Central memory CD4-positive, alpha-beta T cell (primary cell): ENCODE measurements around the gene IST1.
"Not testable (repeated sequence)": the region's sequence is repeated elsewhere in the genome, so short reads cannot be mapped to it uniquely, and the experiment has no call there.

Experiments
- DNase-seq: peaks from one replicate; pipeline ENCODE4 v3.0.0; 2022
- total RNA-seq, 3 experiments: gene quantifications; one replicate each; lab custom pipeline; 2026; lab: John Stamatoyannopoulos, UW

Gene IST1
- total RNA-seq = 140 to 227 (median 202) reads per million in 3 experiments

DNA sequence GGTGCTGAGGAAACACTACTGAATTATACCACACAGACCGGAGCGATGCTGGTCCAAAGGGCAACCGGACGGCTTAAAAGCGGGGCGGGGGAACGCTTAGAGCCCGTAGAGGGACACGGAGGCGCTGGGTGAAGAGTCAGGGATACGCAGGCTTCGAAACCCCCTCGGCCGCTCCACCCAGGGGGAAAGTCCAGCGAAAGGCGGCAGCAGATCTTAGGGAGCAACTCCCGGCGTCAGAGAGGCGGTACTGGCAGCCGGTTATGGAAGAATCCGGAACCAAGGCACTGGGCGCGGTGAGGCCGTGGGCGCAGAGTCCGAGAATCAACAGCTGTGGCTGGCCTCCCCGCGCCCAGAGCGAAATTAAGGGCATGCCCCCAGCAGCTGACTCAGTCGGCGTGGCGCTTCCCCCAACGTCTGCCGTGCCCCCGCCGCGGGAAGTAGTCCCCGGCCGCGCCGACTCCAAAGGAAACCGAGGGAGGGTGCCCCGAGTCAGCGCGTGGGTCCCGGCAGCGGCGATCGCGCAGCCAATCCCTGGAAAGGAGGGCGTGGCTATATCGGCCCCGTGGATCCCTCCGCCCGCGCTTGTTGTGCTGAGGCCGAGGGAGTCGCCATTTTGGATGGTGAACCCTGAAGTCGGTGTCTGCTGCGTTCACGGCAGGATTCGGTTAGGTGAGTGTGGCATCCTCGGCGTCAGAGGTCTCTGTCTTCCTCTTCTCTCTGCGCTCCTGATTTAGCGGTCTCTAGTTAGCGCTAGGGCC lies at the start of gene IST1:
TSS of gene IST1 (plus strand) at position 611 of the 758 bp plus-strand sequence. CDS start 20,110 bp downstream, outside the sequence.
- peak; percentile 97 for DNase-seq

- DNase-seq = peak; percentile 93
Observed at GRCh38 chr16:71845639-71846430, 49.5 kb upstream of the IST1 start, which contains the start of gene ATXN1L. Gene ATXN1L (plus strand): TSS chr16:71845976. CDS start chr16:71849741, 3,765 bp downstream.

DNA sequence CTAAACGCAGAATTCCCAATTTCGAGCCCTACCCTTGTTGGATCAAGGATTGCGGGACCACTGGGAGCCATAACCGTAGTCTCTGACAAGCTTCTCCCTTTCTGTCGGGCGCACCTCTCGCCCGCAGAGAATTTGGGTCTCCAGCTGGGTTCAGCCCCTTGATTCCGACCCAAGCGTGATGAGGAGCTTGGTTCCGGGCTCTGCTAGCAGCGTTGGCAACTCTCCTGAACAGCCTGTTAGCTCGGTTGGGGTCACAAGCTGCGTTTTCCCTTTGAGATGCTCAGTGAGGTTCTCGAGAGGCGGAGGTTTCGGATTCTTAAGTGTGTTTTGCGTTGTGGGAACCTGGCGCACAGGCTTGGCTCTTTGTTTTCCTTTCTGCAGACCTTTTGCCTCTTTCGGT lies 48.9 kb upstream of the IST1 start:
- peak; percentile 3 for DNase-seq

DNA sequence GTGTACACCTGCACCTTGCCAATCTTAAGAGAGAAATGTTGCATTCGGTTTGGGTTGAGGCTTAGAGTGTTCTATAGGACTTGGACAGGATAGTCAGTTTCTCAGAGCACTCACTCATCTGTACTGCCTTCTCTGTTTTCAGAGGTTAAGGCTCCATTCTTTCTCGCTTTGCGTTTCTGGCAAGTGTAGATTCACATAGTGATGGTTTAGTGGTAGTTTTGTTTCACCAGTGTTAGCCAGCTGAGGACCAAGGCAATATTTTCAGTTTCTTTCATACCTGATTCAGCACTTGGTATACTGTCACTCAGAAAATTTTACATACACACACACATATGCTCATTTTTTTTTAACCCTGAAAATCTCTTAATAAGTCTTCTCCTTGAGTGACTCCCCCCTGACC lies 48.2 kb upstream of the IST1 start:
- DNase-seq = no peak

DNA sequence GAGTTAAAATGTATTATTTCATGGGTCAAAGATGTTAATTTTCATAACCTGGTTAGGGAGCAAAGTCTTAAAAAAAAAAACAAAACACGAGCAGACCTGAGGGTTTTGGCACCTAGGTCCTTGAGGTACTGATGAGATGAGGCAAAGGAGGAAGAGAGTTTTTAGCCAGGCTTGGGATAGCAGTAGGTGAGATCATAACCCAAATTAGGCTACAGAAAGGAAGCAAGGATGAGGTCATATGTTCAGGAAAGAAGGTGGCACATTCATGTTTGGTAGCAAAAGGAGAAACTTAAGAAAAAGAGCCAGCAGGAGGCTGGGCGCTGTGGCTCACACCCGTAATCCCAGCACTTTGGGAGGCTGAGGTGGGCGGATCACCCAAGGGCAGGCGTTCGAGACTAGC lies 46.7 kb upstream of the IST1 start:
- DNase-seq = no peak

DNA sequence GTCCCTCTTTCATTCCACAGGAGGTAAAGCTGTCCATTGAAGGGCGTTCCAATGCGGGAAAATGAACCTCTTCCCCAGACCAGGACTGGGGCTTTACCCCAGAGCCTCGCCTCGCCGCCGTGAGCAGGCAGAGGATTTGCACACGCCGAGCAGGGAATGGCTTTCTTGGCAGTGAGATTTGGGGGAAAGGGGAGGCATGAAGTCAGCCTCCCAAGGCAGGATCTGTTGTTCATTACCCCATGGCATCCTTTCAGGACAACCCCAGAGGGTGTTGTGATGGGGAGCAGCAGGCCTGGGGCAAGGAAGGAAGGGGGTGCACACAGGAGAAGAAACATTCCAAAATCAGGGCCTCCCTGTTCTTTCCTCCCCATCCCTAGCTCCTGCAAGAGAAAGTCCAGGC lies 43.6 kb upstream of the IST1 start:
- no peak for DNase-seq

DNA sequence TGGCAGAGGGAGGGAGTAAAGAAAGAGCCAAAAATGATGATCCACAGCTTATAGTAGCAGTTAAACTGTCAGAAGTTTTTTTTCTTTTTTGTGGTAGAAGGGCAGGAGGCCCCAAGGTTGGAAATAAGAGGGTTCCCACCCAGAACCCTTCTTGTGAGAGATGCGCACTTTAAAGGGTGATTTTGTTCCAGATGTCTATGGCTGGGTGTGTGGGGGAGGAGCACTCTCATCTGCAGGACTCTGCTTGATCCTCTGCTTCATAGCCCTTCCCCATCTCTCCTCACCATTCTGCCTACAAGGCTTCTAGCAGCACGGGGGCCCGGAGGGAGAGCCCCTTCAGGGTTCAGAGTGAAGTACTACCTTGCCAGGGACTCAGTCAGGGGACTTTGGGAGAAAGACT lies 43.2 kb upstream of the IST1 start:
- no peak for DNase-seq

- DNase-seq = no peak
Observed at GRCh38 chr16:71852561-71852960, 42.8 kb upstream of the IST1 start.

DNA sequence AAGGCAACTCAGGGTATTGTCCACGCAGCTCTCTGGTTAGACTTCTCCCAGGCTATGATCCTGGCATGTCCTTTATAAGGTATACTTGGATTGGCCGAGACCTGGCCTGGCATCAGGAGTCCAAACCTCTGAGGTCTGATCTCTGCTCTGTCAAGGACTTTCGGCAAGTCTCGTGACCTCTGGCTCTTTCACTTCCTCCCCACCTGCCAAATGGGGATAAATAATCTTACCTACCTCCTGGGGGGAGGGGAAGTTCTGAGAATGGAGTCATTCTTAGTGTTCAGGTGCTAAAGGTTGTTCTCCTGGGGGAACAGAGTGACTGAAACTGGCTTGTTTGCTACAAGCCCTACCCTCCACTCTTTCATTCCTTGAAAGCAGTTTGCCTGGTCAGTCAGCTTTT lies 41.9 kb upstream of the IST1 start:
- DNase-seq = no peak

DNA sequence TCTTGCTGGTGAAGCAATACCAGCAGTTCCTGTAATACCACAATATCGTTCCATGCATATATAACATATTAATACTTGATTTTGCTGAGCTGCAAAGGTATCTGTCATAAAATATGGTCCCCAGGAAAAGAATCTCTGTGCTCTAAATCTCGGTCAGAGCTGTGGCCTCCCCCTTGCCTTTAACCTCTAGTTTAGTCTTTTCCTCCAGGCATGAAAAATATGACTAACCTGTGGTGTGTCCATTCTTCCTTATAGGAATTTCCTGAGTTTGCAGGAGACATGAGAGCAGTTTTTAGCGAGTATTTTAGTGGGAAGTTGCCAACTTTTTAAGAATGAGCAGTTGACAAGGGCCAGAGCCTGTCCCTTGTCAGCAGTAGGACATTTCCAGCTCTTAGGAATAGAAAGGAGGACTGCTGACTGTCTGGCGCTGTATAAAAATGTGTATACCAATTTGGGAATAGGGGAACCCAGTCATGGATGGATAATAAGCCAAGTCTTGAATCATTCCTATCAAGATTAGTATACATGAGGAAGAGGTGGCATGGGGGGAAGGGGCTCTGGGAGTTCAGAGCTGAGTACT lies 40.9 kb upstream of the IST1 start:
- DNase-seq = no peak

DNA sequence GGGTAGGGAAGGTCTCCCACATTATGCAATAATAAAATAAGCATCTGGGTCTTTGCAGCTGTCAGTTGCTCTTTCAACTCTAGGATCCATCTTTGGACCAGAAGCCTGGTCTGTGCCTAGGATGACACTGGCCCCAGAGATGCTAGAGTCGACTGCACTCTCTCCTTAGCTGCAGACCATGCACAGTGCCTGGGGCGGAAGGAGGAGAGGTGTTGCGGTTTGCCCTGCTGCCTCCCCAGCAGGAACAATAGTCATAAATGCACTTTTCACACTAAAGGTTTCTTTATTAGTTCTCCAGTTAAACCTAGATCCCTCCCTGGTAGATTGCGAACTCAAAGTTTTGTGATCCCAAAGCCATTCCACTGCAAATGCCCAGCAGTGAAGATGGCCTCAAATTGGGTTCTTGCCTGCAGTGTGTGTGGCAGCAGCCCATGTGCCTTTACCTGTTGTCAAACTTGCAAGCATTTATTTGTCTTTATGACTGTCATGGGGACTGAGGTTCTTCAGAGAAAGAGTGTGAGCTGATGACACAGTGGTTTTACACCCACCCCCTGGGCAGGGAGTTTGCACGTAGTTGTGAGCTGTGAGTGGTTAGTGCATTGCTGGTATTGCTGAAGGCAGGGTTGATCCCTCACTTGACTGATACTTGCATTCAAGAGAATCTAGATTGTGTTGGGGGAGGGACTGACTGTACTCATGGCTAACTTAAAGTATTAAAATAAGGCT lies 39.2 kb upstream of the IST1 start:
- peak; percentile 7 for DNase-seq

GRCh38 chr16:71859762-71860521 lies 35.4 kb upstream of the IST1 start:
- DNase-seq = no peak

DNA sequence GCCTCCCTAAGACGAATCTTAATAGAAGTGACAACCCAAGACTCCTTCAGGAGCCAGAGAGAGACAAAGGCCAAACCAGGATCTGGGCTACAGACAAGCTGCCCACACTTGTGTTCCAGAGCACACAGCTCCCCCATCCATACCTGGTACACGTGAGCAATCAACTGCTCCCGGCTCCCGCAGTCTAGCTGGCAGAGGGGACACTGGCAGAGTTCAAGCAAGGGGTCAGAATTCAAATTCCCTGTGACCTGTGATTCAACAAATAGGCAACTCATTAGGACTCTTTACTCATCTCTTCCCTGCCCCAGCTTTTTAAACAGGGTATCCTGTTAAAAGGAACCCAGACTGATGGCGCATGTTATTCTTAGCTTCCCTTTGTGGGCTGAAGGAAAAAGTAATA lies 31.3 kb upstream of the IST1 start:
- DNase-seq = no peak

- DNase-seq = no peak
Observed at GRCh38 chr16:71865173-71865863, 30.0 kb upstream of the IST1 start.

DNA sequence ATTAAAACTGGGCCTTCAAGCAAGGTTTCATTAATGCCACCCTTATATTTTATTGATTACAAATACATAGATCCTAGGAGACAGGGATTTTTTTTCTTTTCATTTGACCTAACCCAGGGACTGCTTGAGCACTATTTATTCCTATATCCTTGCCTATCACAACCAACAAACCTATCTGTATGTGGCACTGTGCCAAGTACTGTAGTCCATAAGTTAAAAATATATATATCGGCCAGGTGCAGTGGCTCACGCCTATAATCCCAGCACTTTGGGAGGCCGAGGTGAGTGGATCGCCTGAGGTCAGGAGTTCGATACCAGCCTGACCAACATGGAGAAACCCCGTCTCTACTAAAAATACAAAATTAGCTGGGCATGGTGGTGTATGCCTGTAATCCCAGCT lies 28.2 kb upstream of the IST1 start:
- not testable (repeated sequence) for DNase-seq

DNA sequence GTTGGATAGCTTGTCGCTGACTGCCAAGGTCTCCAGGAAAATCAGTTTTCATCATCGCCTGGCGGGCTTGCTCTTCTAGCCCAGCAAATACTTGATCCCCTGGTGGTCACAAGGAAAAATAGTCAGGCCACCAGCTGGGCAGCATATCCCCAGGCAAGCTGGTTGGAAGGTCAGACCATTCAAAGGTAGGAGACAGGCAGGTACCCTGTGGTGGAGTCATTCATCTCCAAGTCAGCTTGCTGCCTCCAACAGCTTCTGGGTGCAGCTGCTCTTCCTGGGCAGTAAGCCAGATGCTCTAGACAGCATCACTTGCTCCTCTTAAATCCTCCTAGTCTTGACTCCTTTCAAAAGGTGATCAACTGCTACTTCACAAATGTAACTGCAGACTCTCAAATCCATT lies 27.4 kb upstream of the IST1 start:
- no peak for DNase-seq

DNA sequence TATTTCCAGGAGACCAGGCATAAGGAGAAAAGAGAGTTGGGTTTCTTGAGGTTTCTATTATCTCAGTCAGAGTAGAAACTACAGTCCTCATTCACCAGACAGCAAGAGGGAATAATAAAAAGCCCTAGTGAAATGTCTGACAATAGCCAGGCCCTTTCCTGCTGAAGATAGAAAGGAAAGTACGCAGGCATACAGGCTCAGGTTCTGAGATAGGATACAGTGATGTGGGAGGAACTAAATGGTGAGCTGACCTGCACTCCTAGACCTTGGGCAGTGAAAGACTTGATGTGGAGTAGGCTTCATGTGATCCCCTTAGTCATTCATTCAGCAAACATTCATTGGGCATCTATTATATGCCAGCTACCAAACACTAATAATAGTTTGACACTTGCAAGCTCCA lies 26.2 kb upstream of the IST1 start:
- DNase-seq = no peak

DNA sequence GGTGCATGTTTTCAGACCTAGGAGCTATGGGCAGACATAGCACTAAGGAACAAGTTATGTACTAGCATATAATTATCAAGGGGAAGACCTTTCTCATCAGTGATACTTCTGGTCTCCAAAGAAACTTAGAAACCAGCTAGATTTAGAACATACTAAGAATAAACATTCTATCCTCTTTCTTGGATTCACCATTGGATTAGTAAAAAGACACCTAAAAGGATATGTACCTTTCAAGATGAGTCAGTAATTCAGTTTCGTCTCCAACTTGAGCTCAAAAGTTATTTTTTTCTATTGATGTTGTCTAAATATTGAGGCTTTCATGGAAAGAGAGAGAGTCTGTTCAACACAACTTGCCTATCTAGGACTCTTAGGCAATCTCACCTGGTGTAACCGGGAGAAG lies 24.5 kb upstream of the IST1 start:
- no peak for DNase-seq

DNA sequence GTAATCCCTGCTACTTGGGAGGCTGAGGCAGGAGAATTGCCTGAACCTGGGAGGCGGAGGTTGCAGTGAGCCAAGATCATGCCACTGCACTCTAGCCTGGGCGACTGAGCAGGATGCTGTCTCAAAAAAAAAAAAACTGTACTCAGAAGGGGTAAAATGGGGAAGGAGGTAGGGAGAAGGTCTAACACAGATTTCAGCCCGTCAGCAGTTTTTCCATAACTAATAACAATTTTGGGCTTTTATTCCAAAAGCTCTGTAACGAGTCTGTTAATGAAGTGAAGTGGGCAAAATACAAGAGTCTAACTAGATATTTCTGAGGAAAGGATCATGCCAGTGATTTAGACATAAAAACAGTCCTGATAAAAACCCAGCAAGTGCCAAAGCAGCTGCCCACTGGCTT lies 22.1 kb upstream of the IST1 start:
- DNase-seq = no peak

GRCh38 chr16:71878911-71879310 lies 16.4 kb upstream of the IST1 start:
- DNase-seq = no peak

GRCh38 chr16:71880176-71880575 lies 15.2 kb upstream of the IST1 start:
- no peak for DNase-seq
